SK-MEL-5 (cell line): Measurements from ENCODE around the gene PNMA1. TPM values are rescaled to one million over a fixed set of nuclear protein-coding genes. Genes with fewer than 3 reads are reported as not detected.

Source experiments
- DNase-seq: peaks from one replicate; pipeline ENCODE4 v3.0.0-alpha.2; 2016; ENCODE audit warnings: low read depth, low spot score
- in situ Hi-C: cut with HindIII; loops from 2 replicates; pipeline ENCODE4 v1.10.0; 2016; ENCODE audit warnings: low sequenced_read_pairs, high pct_unique_total_duplicates, low pct_unique_long_range_greater_than_20kb
- total RNA-seq: library from RNA; depleted of rRNA; stranded (reverse); fragments of >200 nt; shearing (Covaris generic); gene quantifications from 2 replicates; pipeline ENCODE4 v1.2.3, GENCODE V29; 2014

The PNMA1 gene
- total RNA-seq, 1 experiment from 2014 or later: 5.3 TPM

DNA sequence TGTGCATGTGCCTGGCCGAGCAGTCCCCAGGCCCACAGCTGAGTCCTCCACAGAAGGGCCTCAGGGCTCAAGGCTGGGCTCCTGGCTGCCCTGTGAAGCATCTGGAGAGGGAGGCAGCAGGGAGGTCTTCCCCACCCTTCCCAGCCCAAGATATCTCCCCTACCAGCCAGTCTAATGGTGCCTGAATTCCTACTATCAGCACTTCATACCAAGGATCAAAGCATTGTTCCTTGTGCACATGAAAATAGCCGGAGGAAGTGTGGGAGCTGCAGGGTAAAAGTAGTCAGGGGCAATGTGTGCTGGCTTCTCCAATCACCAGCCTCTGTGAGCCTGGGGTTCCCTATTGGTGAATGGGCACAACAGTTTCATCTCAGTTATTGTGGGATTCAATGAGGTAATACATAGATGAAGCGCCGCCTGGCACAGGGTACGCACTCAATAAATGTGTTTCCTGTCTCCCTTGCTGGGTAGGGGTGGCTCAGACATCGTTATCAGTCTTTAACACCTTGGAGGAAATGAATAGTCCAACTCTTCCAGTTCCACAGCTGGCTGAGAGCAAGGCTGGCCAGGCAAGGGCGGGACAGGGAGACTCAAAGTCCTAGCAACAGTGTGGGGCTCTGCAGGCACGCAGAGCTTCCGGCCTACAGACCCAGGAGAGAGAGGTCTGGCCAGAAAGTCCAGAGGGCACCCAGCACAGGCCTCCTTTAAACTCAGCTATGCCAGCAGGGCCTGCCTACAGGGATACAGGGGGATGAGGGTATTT is 39.1 kb upstream of the PNMA1 start:
- in situ Hi-C loops: no loop called here
- no peak for DNase-seq

DNA sequence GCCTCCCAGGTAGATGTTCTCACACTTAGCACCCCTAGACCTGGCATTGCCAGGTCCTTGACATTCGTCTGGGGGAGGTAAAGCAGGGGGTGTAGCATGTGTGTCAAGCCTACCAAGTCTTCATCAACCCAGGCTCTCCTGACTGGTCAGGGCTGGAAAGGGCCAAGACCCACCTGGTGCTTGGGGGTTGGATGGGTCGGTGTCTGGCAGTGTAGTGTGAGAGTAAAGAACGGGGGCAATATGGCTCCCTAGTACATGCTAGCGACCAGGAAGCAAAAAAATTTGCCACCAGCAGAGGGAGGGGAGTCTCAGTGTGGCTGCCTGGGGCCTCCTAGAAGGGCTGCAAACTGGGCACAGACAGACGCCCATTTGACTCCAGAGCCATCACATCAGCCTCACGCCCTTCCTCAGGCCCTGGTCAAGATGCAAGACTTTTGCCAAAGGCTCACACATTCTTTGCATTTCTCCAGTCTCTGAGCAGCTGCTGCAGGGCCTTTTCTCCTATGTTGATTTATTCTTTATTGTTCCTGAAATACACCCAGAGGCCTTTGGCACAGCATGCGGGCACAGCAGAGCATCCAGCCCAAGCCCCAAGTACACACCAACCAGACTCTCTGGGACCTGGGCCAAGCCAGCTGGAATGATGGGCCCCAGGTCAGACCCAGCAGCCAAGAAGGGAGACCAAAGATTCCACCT is 38.3 kb upstream of the PNMA1 start:
- in situ Hi-C loops: no loop called here
- DNase-seq: peak; percentile 61

DNA sequence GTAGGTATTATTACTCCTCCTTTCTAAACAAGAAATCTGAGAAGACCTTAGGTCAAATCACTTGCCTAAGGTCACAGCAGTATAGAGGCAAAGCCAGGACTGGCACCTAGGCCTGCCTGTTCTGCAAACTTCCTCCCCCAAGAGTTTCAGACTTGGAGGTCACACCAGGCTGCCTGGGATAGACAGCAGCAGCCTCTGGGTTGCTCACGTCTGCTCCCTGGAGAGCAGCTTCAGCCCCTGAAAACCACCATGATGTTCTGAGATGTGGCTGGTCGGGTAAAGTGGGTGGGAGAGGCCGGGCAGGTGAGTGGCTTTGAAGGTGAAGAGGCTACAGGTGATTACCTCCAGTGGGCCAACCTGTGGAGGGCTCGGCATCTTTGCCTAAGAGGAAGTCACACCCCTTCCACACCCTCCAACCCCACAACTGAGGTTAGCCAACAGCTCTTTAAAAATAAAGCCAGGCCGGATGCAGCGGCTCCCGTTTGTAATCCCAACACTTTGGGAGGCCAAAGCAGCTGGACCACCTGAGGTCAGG is 37.0 kb upstream of the PNMA1 start:
- in situ Hi-C loops: no loop called here
- DNase-seq: no peak

DNA sequence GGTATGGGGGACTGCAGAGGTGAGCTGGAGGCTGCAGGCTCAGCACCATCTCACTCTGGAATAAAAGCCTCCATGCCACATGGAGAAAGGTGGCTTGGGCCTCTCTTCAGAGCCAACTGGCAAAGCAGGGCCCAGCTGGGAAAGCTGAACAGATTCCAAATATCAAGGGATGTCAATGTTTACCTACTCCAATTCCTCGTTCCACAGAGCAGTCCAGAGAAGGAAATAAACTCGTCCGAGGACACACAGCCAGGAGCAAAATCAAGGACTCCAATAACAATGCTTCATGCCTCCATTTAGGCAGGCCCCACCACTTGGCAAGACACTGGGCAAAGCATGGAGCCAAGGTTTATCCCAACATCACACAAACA is 36.3 kb upstream of the PNMA1 start:
- in situ Hi-C loops: no loop called here

DNA sequence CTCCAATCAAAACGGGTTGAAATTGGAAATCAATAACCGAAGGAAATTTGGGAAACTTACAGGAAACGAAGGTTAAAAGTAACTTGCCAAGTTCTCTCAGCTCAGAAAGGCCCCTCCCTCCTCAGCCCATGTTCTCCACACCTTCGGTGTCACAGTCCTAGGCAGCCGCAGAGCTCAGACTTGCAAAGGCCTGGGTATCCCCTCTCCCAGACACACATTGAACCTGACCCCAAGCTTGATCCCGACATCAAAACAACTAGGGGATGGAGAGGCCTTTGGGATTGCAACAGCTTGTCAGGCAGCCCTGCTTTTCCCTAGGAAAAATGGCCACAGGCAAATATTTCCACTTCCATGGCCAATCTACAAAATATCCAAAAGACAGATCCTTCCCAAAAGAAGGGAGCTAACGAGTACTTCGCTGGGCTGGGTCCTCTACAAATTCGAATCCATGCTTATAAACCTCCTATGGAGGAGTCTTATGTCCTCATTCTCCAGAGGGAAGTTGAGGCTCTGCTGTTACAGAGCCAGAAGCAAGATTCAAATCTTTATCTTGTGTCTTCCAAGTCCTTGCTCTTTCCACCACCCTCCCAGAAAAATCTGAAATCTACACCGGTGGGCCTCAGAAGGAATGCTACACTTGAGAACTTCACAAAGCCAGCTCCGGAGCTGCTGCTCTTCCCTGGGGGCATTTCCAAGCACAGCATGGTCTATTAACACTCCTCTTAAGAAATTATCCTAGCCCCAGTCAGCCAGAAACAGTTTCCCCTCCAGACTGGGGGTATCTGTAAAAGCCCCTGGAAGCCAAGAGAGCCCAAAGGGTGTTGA is 35.7 kb upstream of the PNMA1 start:
- in situ Hi-C loops: no loop called here

More for the DNA sequence above, 36.3 kb upstream of the PNMA1 start:
- DNase-seq: no peak

DNA sequence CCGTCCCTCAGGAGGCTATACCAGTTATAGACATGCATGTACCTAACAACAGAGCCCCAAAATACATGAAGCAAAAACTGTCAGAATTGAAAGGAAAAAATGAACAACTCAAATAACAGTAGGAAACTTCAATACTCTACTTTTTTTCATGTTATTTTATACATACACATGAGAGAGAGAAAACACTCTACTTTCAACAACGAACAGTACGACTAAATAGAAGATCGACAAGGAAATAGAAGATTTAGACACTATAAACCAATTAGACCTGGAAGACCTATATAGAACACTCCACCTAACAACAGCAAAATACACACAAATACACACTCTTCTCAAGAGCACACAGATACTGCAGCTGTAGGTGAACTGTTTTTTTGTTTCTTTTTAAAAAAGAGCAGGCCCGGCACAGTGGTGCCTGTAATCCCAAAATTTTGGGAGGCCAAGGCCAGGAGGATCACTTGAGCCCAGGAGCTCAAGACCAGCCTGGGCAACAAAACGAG is 34.7 kb upstream of the PNMA1 start:
- in situ Hi-C loops: no loop called here
- no peak for DNase-seq

More for the DNA sequence above, 35.7 kb upstream of the PNMA1 start:
- no peak for DNase-seq

DNA sequence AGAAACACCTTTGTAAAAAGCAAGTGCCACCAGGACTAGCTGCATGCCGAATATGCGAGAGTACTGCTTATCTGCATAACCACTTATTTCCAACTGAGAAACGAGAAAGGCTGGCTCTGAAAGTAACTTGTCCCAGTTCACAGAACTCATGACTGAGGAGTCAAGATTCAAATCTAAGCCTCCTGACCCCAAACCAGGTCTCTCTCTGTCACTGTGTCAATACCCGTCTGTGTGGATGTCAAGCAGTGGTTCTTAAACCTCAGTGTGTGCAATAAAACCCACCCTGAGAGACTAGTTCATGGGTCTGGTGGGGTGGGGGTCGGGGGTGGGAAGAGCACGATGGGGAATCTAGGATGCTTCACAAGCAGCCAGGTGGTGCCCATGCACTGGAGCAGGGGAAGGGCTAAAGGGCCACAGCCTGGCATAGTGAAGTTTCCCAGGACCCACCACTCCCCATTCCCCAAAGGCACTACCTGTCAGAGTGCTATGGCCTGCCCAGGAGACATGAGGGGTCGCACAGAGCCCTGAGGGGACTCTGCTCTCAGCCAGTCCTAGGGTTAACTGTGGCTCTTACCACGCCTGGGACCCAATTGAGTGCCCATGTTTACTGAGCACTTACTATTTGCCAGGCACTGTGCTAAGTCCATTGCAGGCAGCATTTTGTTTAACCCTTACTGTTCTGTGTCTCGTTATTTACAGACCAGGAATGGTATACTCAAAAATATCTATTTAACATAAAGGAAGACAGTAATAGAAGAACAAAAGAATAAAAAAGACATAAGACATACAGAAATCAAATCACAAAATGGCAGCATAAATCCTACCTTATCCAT is 33.4 kb upstream of the PNMA1 start:
- in situ Hi-C loops: no loop called here
- DNase-seq: no peak

DNA sequence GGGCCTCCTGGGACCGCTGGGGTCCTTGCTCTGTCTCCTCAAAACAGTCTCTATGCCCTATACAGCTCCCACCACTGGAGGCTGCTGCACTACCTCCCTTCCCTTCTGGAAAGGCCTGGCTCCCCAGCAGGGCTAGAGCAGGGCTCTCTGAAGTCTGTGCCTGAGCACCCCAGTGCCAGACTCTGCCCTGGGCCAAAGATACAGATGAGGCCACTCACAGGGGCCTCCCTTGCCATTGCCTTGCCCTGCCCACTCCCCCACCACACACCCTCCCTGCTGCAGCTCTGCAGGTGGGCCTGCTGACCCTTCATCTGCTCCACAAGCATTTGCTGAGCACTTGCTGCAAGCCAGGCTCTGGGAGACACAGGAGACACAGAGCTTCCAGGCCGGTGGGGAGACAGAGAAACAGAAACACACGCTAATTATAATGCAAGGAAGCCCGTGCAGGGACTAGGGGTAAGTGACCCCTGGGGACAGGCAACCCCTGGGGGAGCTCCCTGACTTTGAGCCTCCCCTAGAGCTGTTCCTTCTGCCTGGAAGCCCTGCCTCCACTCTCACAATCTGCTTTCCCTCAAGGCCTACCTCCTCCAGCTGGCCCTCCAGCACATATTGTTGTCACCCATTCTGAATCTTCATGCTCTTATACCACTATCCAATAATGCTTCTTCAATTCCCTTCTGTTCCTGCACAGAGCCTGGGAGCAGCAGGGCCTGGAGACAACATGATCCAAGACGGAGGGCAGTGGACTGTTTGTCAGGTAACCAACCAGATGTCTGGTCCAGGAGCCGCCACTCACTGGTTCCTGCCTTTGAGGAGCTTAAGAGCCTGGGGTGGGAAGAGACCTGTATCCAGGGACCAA is 32.6 kb upstream of the PNMA1 start:
- no peak for DNase-seq

DNA sequence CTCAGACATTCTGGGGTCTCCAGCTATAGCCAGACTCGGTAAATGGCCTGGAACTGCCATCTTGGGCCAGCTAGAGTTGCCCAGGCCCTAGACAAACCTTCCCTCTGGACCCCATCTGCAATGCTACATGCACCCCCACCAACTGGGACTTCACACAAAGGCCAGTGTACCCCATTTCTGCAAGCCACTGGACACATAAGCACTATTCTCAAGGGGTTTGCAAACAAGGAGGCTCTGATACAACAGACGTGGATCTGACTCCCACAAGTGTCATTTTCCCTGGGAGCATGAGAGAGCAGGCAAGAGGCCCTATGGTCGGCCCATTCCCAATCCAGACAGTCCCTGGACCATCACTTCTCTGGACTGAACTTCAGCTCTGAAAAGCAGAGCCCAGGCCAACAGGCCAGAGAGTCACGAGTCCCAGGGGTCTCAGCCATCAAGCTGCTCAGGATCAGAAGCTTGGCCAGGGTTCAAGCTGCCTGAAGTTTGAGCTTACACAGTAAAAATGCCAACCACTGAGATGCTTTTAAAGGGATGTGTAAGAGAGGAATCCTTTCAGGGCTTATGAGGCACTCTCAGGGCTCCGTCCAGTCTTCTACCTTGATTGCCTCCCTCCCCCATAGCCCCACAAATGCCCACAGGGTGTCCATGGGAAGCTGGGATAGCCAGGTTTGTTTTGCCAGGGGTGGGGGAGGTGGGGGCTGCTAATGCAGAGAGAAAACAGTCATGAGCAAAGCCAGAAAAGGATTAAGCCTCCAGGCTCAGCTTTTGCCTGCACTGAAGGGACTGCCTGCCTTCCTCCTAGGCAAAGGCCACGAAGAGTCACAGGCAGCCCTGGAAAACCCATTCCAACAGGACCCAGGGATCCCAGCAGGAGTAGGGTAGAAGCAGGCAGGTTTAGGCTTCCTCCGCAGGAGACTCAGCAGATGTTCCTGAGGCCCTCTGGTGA is 31.7 kb upstream of the PNMA1 start:
- in situ Hi-C loops: no loop called here
- no peak for DNase-seq

More for the DNA sequence above, 32.6 kb upstream of the PNMA1 start:
- in situ Hi-C loops: no loop called here

DNA sequence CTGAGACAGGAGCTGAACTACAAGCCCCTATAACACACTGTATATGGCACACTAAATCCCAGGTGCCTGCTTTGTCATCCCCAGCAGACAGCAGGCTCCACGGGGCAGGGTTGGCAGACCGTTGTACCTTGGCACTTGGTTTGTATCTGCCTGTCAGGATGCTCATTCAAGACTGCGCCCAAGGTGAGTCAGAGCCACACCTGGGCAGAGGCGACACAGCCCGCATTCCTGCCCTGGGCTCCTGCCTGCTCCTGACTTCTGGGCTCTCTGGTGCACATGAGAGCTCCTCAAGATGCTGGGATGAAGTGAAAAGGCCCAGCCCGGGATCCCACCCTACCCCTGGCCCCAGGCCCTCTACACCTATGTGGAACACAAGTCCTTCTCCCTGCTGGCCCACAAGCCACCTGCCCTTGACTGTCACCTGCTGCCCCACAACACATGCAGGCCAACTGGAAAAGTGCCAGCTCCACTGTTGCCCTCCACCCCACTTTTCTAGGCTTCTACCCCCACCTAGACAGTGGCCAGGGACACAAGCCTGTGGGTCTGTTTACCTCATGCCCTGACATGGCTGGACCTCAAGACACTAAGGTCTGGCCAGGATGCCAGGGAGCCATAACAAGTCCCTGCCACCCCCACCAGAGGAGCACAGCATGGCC is 30.8 kb upstream of the PNMA1 start:
- in situ Hi-C loops: no loop called here
- DNase-seq: no peak

DNA sequence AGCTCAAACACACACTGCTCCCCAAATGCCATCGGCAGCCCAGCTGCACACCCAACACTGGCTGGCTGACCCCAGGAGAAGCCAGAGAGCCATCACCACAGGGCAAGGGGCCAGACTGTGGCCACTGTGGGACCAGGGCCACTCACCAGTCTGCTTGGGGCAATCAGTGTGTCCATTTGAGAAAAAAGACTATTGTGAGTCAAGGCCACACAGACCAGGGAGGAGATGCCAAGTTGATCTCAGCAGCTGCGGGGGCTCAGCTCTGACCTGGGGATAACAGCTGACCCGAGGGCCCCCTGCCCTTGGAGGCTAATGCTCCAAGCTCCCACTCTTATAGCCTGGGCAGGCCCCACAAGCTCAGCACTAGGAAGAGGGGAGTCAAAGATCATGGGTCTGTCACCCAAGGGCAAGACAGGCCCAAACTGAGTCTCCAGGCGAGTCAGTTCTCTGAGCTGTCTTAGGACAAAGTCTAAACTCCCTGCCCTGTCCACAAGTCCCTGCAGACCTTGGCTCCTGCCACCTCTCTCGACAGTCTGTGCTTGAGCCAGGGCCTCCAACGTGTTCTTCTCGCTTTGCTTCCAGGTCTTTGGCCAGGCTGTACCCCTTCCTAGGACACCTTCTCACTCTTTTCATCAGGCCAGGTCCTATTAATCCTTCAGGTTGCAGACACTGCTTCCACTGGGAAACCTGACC is 30.1 kb upstream of the PNMA1 start:
- DNase-seq: no peak
- in situ Hi-C loops: no loop called here

DNA sequence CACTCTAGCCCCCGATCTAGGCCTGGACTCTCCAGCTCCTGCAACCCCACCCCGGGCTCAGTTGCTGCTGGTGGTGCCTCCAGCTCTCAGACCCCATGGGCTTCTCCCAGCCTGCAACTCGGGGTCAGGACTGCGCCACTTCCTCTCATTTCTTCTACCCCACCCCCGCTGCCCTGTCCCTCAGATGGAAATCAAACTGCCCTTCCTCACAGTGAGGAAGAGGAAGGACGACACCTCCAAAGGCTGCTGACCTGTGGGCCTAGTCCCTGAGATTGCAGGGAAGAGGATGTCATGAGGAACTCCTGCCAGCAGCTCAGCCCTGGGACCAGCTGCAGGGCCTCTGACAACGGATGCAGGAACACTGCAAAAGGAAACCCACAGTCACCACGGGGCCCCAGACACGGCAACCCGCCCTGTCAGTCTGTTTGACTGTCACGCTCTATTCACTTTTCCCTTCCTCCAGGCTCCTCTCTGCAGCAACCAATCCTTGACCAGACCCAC is 29.3 kb upstream of the PNMA1 start:
- DNase-seq: no peak
- in situ Hi-C loops: no loop called here

DNA sequence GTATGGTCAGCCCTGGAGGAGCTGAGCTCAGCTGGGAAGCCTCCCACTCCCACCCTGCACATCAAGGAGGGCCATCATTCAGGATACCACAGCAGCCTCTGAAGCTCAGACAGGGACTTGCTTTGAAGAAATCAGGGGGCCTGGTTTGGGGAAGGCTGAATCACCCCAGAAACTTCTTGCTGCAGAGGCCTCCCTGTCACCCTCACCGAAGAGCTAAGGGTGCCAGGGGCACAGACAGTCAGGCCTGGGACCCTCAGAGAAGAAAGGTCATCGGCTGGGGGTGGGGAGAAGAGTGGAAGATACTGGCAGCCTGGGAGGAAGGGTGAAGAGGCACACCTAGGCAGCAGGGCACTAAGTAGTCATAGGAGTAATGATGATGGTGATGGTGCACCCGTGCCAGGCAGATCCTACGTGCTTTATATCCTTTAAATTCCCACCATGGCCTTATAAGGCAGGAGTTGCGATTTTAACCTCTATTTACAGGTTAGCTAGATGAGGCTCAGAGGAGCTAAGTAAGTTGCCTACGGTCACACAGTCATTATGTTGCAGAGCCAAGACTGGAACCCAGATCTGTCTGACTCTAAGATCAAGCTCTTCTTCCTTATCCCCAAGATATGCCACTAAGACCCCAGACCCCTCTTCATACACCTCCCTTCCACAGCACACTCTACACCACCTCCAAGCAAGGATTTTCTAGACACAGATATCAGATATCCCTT is 28.5 kb upstream of the PNMA1 start:
- in situ Hi-C loops: no loop called here
- DNase-seq: no peak
